ENCODE measurements around the gene PKN2. TPM values are rescaled to one million over a fixed set of nuclear protein-coding genes. Genes with fewer than 3 reads are reported as not detected.
"Not testable (repeated sequence)": the region's sequence is repeated elsewhere in the genome, so short reads cannot be mapped to it uniquely, and the experiment has no call there.

The PKN2 gene
- total RNA-seq, 1 donor from 2014 or later: 25.1 TPM

- intact Hi-C loops (cut with micrococcal nuclease): no loop called here
- Mint-ChIP-seq H3K27ac (no peak overlapping the region), H3K27me3 (no peaks in the 10 kb centered on the region), H3K9me3 (no peaks in the 10 kb centered on the region), H3K4me1 (peaks cover 25% of the 10 kb centered on the region), H3K36me3 (ENCODE audit: low read depth) (peaks cover 15% of the 10 kb centered on the region), H3K4me3 (no peak overlapping the region)
- DNase-seq: no peak
Measured at GRCh38 chr1:88691540-88691939, 7.5 kb downstream of the PKN2 start.

DNA sequence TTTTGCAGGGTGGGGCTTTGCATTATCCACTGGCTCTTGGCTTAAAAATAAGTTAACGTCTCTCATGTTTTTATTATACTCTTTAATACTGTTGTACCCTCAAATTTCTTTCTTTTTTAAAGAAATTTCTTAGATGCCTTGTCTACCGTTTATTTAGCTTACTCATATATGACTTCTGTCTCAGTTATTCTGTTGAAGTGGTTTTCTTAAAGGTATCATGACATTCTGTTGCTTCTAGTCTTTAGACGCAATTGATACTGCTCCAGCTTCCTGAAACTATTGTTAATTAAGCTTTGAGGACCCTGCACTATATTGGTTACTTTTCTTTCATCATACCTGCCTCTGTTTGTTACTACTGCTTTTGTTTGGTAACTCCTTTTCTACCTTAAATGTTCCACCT, 11.7 kb downstream of the PKN2 start:
- Mint-ChIP-seq H3K27me3 (no peaks in the 10 kb centered on the region), H3K9me3 (no peaks in the 10 kb centered on the region), H3K4me3 (no peak overlapping the region), H3K27ac (no peak overlapping the region), H3K4me1 (peaks cover 14% of the 10 kb centered on the region), H3K36me3 (ENCODE audit: low read depth) (peaks cover 25% of the 10 kb centered on the region)
- DNase-seq: no peak
- intact Hi-C loops (cut with micrococcal nuclease): no loop called here

DNA sequence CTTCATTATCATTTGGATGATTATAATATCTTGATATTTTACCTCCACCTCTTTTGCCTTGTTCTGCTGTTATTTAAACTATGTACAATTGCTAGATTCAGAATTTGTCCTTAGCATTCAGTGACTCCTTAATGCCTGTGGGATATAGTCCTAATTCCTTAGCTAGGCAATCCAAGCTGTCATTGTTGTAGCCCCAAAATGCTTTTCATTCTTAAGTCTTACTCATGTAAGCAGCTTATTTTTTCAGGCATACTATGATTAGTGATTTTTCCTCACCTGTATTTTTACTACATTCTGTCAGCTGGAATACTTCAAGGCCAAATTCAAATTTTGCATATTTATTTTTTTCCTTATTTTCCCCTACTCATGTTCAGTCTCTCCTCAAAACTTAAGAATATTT, 13.4 kb downstream of the PKN2 start:
- Mint-ChIP-seq H3K9me3 (no peaks in the 10 kb centered on the region), H3K36me3 (ENCODE audit: low read depth) (peaks cover 21% of the 10 kb centered on the region), H3K27me3 (no peaks in the 10 kb centered on the region), H3K4me3 (no peak overlapping the region), H3K4me1 (peaks cover 15% of the 10 kb centered on the region), H3K27ac (no peak overlapping the region)
- intact Hi-C loops (cut with micrococcal nuclease): no loop called here
- no peak for DNase-seq

DNA sequence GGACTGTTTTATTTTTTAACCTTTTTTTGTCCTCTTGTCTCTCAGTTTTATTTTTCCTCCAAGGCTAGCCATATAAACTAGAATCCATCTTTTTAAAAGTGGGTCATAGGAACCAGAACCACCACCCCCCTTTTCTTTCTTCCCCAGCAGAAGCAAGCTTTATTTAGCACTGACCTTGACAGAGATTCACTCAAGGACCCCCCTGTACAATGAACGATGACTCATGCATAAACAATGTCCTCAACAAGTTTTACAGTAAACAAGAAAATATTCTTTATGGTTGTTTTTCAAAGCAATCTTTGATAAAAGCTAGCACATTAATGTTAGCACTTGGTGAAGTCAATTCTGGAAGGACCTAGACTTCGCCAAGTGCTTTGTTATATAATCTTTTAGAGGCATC, 14.1 kb downstream of the PKN2 start:
- Mint-ChIP-seq H3K36me3 (ENCODE audit: low read depth) (peaks cover 20% of the 10 kb centered on the region), H3K4me1 (peaks cover 13% of the 10 kb centered on the region), H3K9me3 (no peaks in the 10 kb centered on the region), H3K27me3 (no peaks in the 10 kb centered on the region), H3K4me3 (no peak overlapping the region), H3K27ac (no peak overlapping the region)
- intact Hi-C loops (cut with micrococcal nuclease): no loop called here
- DNase-seq: no peak

GRCh38 chr1:88698764-88699163, 14.7 kb downstream of the PKN2 start:
- H3K4me3 Mint-ChIP-seq: no peak overlapping the region
- H3K36me3 Mint-ChIP-seq (ENCODE audit: low read depth): peaks cover 18% of the 10 kb centered on the region
- no peaks in the 10 kb centered on the region for H3K27me3 Mint-ChIP-seq
- H3K27ac Mint-ChIP-seq: no peak overlapping the region
- no peak for DNase-seq
- H3K9me3 Mint-ChIP-seq: no peaks in the 10 kb centered on the region
- intact Hi-C loops (cut with micrococcal nuclease): no loop called here
- H3K4me1 Mint-ChIP-seq: peaks cover 13% of the 10 kb centered on the region

GRCh38 chr1:88700425-88701013, 16.4 kb downstream of the PKN2 start:
- Mint-ChIP-seq H3K4me1 (peaks cover 5% of the 10 kb centered on the region), H3K27ac (no peak overlapping the region), H3K4me3 (no peak overlapping the region), H3K9me3 (no peaks in the 10 kb centered on the region), H3K27me3 (no peaks in the 10 kb centered on the region), H3K36me3 (ENCODE audit: low read depth) (peaks cover 18% of the 10 kb centered on the region)
- DNase-seq: no peak
- intact Hi-C loops (cut with micrococcal nuclease): no loop called here

- DNase-seq: no peak
- no peaks in the 10 kb centered on the region for H3K9me3 Mint-ChIP-seq
- H3K4me1 Mint-ChIP-seq: peaks cover 5% of the 10 kb centered on the region
- H3K27me3 Mint-ChIP-seq: no peaks in the 10 kb centered on the region
- intact Hi-C loops (cut with micrococcal nuclease): no loop called here
- no peak overlapping the region for H3K27ac Mint-ChIP-seq
- H3K36me3 Mint-ChIP-seq (ENCODE audit: low read depth): peaks cover 19% of the 10 kb centered on the region
- no peak overlapping the region for H3K4me3 Mint-ChIP-seq
Measured at GRCh38 chr1:88701275-88701674, 17.2 kb downstream of the PKN2 start.

GRCh38 chr1:88701793-88702192, 17.7 kb downstream of the PKN2 start:
- H3K27me3 Mint-ChIP-seq; H3K4me1 Mint-ChIP-seq; H3K9me3 Mint-ChIP-seq; H3K27ac Mint-ChIP-seq; intact Hi-C loops (cut with micrococcal nuclease); DNase-seq; H3K4me3 Mint-ChIP-seq: not testable (repeated sequence)
- H3K36me3 Mint-ChIP-seq (ENCODE audit: low read depth): peaks cover 19% of the 10 kb centered on the region

DNA sequence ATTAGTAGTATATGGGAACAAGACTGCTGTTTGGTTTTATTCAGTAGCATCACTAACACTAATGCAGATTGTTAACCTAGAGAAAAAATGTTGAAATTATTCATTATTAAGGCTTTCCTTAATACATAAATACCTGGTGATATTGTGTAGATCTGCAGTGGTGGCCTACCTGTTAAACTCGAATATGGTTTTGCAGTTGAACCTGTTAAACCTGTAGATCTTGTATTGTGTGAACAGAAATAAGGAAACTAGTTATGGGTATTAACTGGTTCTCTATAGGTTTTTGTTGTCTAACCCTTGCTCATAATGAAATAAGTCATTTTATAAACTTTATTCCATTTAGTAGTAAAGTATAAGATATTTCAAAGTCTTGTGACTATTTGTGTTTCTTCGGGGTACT, 23.9 kb downstream of the PKN2 start:
- intact Hi-C loops (cut with micrococcal nuclease): no loop called here
- H3K36me3 Mint-ChIP-seq (ENCODE audit: low read depth): peaks cover 19% of the 10 kb centered on the region
- no peak overlapping the region for H3K4me3 Mint-ChIP-seq
- no peaks in the 10 kb centered on the region for H3K27me3 Mint-ChIP-seq
- DNase-seq: no peak
- no peak overlapping the region for H3K27ac Mint-ChIP-seq
- H3K9me3 Mint-ChIP-seq: peaks cover 4% of the 10 kb centered on the region
- H3K4me1 Mint-ChIP-seq: peaks cover 3% of the 10 kb centered on the region

- H3K27me3 Mint-ChIP-seq; intact Hi-C loops (cut with micrococcal nuclease); H3K9me3 Mint-ChIP-seq; DNase-seq; H3K27ac Mint-ChIP-seq; H3K4me3 Mint-ChIP-seq: not testable (repeated sequence)
- peaks cover 16% of the 10 kb centered on the region for H3K4me1 Mint-ChIP-seq
- H3K36me3 Mint-ChIP-seq (ENCODE audit: low read depth): peaks cover 39% of the 10 kb centered on the region
Measured at GRCh38 chr1:88712907-88713306, 28.8 kb downstream of the PKN2 start.

DNA sequence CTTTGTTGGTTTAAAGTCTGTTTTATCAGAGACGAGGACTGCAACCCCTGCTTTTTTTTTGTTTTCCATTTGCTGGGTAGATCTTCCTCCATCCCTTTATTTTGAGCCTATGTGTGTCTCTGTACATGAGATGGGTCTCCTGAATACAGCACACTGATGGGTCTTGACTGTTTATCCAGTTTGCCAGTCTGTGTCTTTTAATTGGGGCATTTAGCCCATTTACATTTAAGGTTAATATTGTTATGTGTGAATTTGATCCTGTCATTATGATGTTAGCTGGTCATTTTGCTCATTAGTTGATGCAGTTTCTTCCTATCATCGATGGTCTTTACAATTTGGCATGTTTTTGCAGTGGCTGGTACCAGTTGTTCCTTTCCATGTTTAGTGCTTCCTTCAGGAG, 32.5 kb downstream of the PKN2 start:
- H3K36me3 Mint-ChIP-seq (ENCODE audit: low read depth): peaks cover 28% of the 10 kb centered on the region

DNA sequence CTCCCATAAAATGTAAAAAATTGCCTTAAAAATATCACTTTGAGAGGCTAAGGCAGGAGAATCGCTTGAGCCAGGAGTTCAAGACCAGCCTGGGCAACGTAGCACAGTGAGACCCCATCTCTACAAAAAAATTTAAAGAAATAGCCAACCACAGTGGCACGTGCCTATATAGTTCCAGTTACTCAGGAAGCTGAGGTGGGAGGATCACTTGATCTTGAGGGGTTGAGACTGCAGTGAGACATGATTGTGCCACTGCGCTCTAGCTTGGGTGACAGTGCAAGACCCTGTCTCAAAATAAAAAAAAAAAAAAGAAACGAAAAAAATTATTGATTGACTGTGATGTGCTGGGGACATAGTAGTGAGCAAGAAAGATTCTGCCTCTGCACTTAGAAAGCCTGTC, 38.4 kb downstream of the PKN2 start:
- DNase-seq: no peak
- intact Hi-C loops (cut with micrococcal nuclease): no loop called here
- Mint-ChIP-seq H3K27ac (no peak overlapping the region), H3K36me3 (ENCODE audit: low read depth) (peaks cover 4% of the 10 kb centered on the region), H3K4me3 (no peak overlapping the region), H3K27me3 (no peaks in the 10 kb centered on the region), H3K9me3 (no peaks in the 10 kb centered on the region), H3K4me1 (peaks cover 15% of the 10 kb centered on the region)

More for the DNA sequence above, 32.5 kb downstream of the PKN2 start:
- H3K4me3 Mint-ChIP-seq; H3K27ac Mint-ChIP-seq; intact Hi-C loops (cut with micrococcal nuclease); H3K9me3 Mint-ChIP-seq; H3K27me3 Mint-ChIP-seq; DNase-seq: not testable (repeated sequence)
- H3K4me1 Mint-ChIP-seq: peaks cover 13% of the 10 kb centered on the region

GRCh38 chr1:88726697-88727096, 42.6 kb downstream of the PKN2 start:
- intact Hi-C loops (cut with micrococcal nuclease): no loop called here
- no peak overlapping the region for H3K27ac Mint-ChIP-seq
- H3K36me3 Mint-ChIP-seq (ENCODE audit: low read depth): peaks cover 17% of the 10 kb centered on the region
- H3K4me1 Mint-ChIP-seq: peaks cover 23% of the 10 kb centered on the region
- H3K27me3 Mint-ChIP-seq: no peaks in the 10 kb centered on the region
- no peak overlapping the region for H3K4me3 Mint-ChIP-seq
- H3K9me3 Mint-ChIP-seq: no peaks in the 10 kb centered on the region
- DNase-seq: no peak

- H3K4me3 Mint-ChIP-seq: no peak overlapping the region
- peaks cover 21% of the 10 kb centered on the region for H3K4me1 Mint-ChIP-seq
- H3K27ac Mint-ChIP-seq: no peak overlapping the region
- H3K9me3 Mint-ChIP-seq: no peaks in the 10 kb centered on the region
- no peaks in the 10 kb centered on the region for H3K27me3 Mint-ChIP-seq
- intact Hi-C loops (cut with micrococcal nuclease): no loop called here
- DNase-seq: no peak
- peaks cover 17% of the 10 kb centered on the region for H3K36me3 Mint-ChIP-seq (ENCODE audit: low read depth)
Measured at GRCh38 chr1:88727205-88727604, 43.1 kb downstream of the PKN2 start.

- peaks cover 3% of the 10 kb centered on the region for H3K9me3 Mint-ChIP-seq
- peaks cover 13% of the 10 kb centered on the region for H3K4me1 Mint-ChIP-seq
- no peak overlapping the region for H3K4me3 Mint-ChIP-seq
- no peak overlapping the region for H3K27ac Mint-ChIP-seq
- peaks cover 18% of the 10 kb centered on the region for H3K36me3 Mint-ChIP-seq (ENCODE audit: low read depth)
- no peaks in the 10 kb centered on the region for H3K27me3 Mint-ChIP-seq
- intact Hi-C loops (cut with micrococcal nuclease): no loop called here
- no peak for DNase-seq
Measured at GRCh38 chr1:88729297-88729696, 45.2 kb downstream of the PKN2 start.
